SK-N-SH (cell line): ENCODE results near the gene KRT81. TPM values are rescaled to one million over a fixed set of nuclear protein-coding genes. Genes with fewer than 3 reads are reported as not detected.
A peak's percentile ranks its signal among the peaks of the same experiment; 100 is the strongest.

Experiments
- CTCF ChIA-PET: fragments of 300-600, 350-600 bp; formaldehyde crosslinking; extraction: SDS; loops from one replicate; lab custom pipeline; 2021; lab: Yijun Ruan, JAX
- POLR2A ChIA-PET: fragments of 350-600 bp; sonication (Branson Sonifier 250); formaldehyde crosslinking; extraction: SDS; loops from one replicate; lab custom pipeline; 2020; ENCODE audit warnings: antibody characterized with exemption, inconsistent platforms; lab: Yijun Ruan, JAX
- DNase-seq: peaks from one replicate; pipeline ENCODE4 v3.0.0; 2012
- H2AFZ ChIP-seq: fragments of 200-600 bp; sonication (generic); 2 replicates; pipeline ENCODE4 v1.8.1; 2016; ENCODE audit warnings: antibody characterized with exemption, mild to moderate bottlenecking, low read depth
- H3F3A ChIP-seq: fragments of 200-600 bp; sonication (generic); replicated peaks from 2 replicates; pipeline ENCODE3; 2016; ENCODE audit warnings: antibody characterized with exemption, mild to moderate bottlenecking; ENCODE audit not compliant: insufficient read depth
- H3K27ac ChIP-seq, 2 experiments: fragments of 200-500 bp in 1 of 2; fragments of 200-600 bp in 1 of 2; sonication (Bioruptor generic) in 1 of 2; sonication (generic), shearing (Covaris generic) in 1 of 2; 2 replicates each; pipeline versions ENCODE4 v1.5.1 to v1.6.1; 2014 to 2016; ENCODE audit warnings: low read depth in 2 of 2, inconsistent platforms in 1 of 2, low read length in 1 of 2, mild to moderate bottlenecking in 1 of 2, mixed read lengths in 1 of 2
- H3K27me3 ChIP-seq: fragments of 200-600 bp; sonication (generic), shearing (Covaris generic); 2 replicates; pipeline ENCODE4 v1.6.1; 2016; ENCODE audit warnings: mixed run types; ENCODE audit not compliant: insufficient read depth
- H3K36me3 ChIP-seq, 2 experiments: fragments of 200-500 bp in 1 of 2; fragments of 200-600 bp in 1 of 2; sonication (Bioruptor generic) in 1 of 2; sonication (generic) in 1 of 2; replicated peaks in 1 of 2; 2 replicates each; pipeline versions ENCODE3 to v1.5.1; 2014 to 2016; ENCODE audit warnings: low read length in 1 of 2, mild to moderate bottlenecking in 1 of 2; ENCODE audit not compliant: insufficient read depth in 2 of 2, control insufficient read depth in 1 of 2
- H3K4me1 ChIP-seq, 2 experiments: fragments of 200-500 bp in 1 of 2; fragments of 200-600 bp in 1 of 2; sonication (Bioruptor generic) in 1 of 2; sonication (generic), shearing (Covaris generic) in 1 of 2; 2 replicates each; pipeline versions ENCODE4 v1.5.1 to v1.6.1; 2014 to 2016; ENCODE audit warnings: low read depth in 1 of 2, low read length in 1 of 2, mixed run types in 1 of 2; ENCODE audit not compliant: insufficient read depth in 2 of 2, control insufficient read depth in 1 of 2
- H3K4me2 ChIP-seq: fragments of 200-600 bp; sonication (generic), shearing (Covaris generic); 2 replicates; pipeline ENCODE4 v1.6.1; 2017; ENCODE audit warnings: mixed run types
- H3K4me3 ChIP-seq, 2 experiments: fragments of 200-500 bp in 1 of 2; fragments of 200-600 bp in 1 of 2; sonication (Bioruptor generic) in 1 of 2; sonication (generic), shearing (Covaris generic) in 1 of 2; 2 replicates each; pipeline versions ENCODE4 v1.5.1 to v1.8.1; 2014 to 2016; ENCODE audit warnings: low read depth in 2 of 2, inconsistent platforms in 1 of 2, low read length in 1 of 2, mild to moderate bottlenecking in 1 of 2, mixed read lengths in 1 of 2, moderate library complexity in 1 of 2
- H3K79me2 ChIP-seq: fragments of 200-600 bp; sonication (generic); 2 replicates; pipeline ENCODE4 v1.8.1; 2017; ENCODE audit warnings: mild to moderate bottlenecking; ENCODE audit not compliant: insufficient read depth
- H3K9ac ChIP-seq: fragments of 200-600 bp; sonication (generic); 2 replicates; pipeline ENCODE4 v1.6.1; 2017; ENCODE audit warnings: mixed run types
- H3K9me2 ChIP-seq: fragments of 200-600 bp; sonication (generic); 2 replicates; pipeline ENCODE4 v1.6.1; 2017; ENCODE audit warnings: mixed run types
- H3K9me3 ChIP-seq: fragments of 200-600 bp; sonication (generic); 2 replicates; pipeline ENCODE4 v1.6.1; 2017; ENCODE audit warnings: mixed run types, mild to moderate bottlenecking, moderate library complexity
- H4K20me1 ChIP-seq: fragments of 200-600 bp; sonication (generic); 2 replicates; pipeline ENCODE4 v1.6.1; 2017; ENCODE audit warnings: mild to moderate bottlenecking, mixed run types; ENCODE audit not compliant: insufficient read depth
- EP300 ChIP-seq, 2 experiments: IDR thresholded peaks; 2 replicates each; pipeline versions ENCODE4 v1.4.0 to v1.6.1; 2012; ENCODE audit warnings: borderline replicate concordance in 1 of 2, low read depth in 1 of 2, low read length in 1 of 2
- FOSL2 ChIP-seq: IDR thresholded peaks from 2 replicates; pipeline ENCODE4 v1.4.0; 2012; ENCODE audit warnings: low read depth, mild to moderate bottlenecking, moderate library complexity, borderline replicate concordance
- FOXJ3 ChIP-seq: sonication (generic); formaldehyde crosslinking; IDR thresholded peaks from 2 replicates; pipeline ENCODE4 v1.5.1; 2020; ENCODE audit warnings: mild to moderate bottlenecking, missing genetic modification reagents
- GATA2 ChIP-seq: sonication (generic); formaldehyde crosslinking; IDR thresholded peaks from 2 replicates; pipeline ENCODE4 v1.5.0; 2020; ENCODE audit warnings: mild to moderate bottlenecking, missing genetic modification reagents
- IRF3 ChIP-seq: fragments of 150-350 bp; IDR thresholded peaks from 2 replicates; pipeline ENCODE4 v1.6.1; 2016; ENCODE audit warnings: mild to moderate bottlenecking, low read depth, low read length
- JUND ChIP-seq: IDR thresholded peaks from 2 replicates; pipeline ENCODE4 v1.4.0; 2012
- MEF2A ChIP-seq: IDR thresholded peaks from 2 replicates; pipeline ENCODE4 v1.4.0; 2012; ENCODE audit warnings: low read depth, borderline replicate concordance
- MXI1 ChIP-seq: IDR thresholded peaks from 2 replicates; pipeline ENCODE4 v1.6.1; 2012; ENCODE audit warnings: mild to moderate bottlenecking, low read depth, low read length, improper control_type of control experiment
- NFIC ChIP-seq: IDR thresholded peaks from 2 replicates; pipeline ENCODE4 v1.4.0; 2012; ENCODE audit warnings: borderline replicate concordance
- PBX3 ChIP-seq: IDR thresholded peaks from 2 replicates; pipeline ENCODE4; 2012
- POLR2AphosphoS5 ChIP-seq: IDR thresholded peaks from 2 replicates; pipeline ENCODE4 v1.6.1; 2012; ENCODE audit warnings: low read depth, low read length
- RAD21 ChIP-seq: IDR thresholded peaks from 2 replicates; pipeline ENCODE4 v1.6.1; 2012; ENCODE audit warnings: mild to moderate bottlenecking, low read length
- RCOR1 ChIP-seq: fragments of 150-350 bp; IDR thresholded peaks from 2 replicates; pipeline ENCODE4 v1.6.1; 2017; ENCODE audit warnings: antibody characterized with exemption, low read length
- REST ChIP-seq: IDR thresholded peaks from 2 replicates; pipeline ENCODE4 v1.6.1; 2012; ENCODE audit warnings: mild to moderate bottlenecking, low read depth, low read length, moderate library complexity
- RFX5 ChIP-seq: IDR thresholded peaks from 2 replicates; pipeline ENCODE4 v1.6.1; 2012; ENCODE audit warnings: mild to moderate bottlenecking, improper control_type of control experiment, low read length
- RXRA ChIP-seq: IDR thresholded peaks from 2 replicates; pipeline ENCODE4 v1.4.0; 2012; ENCODE audit warnings: low read depth, mild to moderate bottlenecking, borderline replicate concordance
- SIN3A ChIP-seq: IDR thresholded peaks from 2 replicates; pipeline ENCODE4 v1.6.1; 2012; ENCODE audit warnings: low read depth, mild to moderate bottlenecking, low read length, moderate library complexity, borderline replicate concordance
- TCF12 ChIP-seq: IDR thresholded peaks from 2 replicates; pipeline ENCODE4 v1.4.0; 2012
- TEAD4 ChIP-seq: IDR thresholded peaks from 2 replicates; pipeline ENCODE4 v1.4.0; 2012; ENCODE audit warnings: mild to moderate bottlenecking, borderline replicate concordance; ENCODE audit not compliant: insufficient read depth
- USF1 ChIP-seq: IDR thresholded peaks from 2 replicates; pipeline ENCODE4 v1.4.0; 2012; ENCODE audit warnings: low read depth, borderline replicate concordance
- YY1 ChIP-seq: IDR thresholded peaks from 2 replicates; pipeline ENCODE4 v1.4.0; 2012; ENCODE audit warnings: low read depth, mild to moderate bottlenecking
- WGBS: methylation state at CpG from one replicate; pipeline ENCODE4 v1.1.6; 2017; ENCODE audit warnings: low lambda C conversion rate; 5-methylcytosine and 5-hydroxymethylcytosine counted together
- polyA plus RNA-seq, 3 experiments: library from polyadenylated mRNA; depleted of rRNA; stranded (reverse); fragments of >200 nt; gene quantifications; 2 replicates each; pipeline ENCODE4 v1.2.3, GENCODE V29; 2012

KRT81 gene
- polyA plus RNA-seq, 1 of the 3 experiments (the other 2 are of a cell fraction): 1.9 TPM

GRCh38 chr12:52334185-52334584 is 42.9 kb upstream of the KRT81 start:
- H3K4me2 ChIP-seq: no peak overlapping the region
- no peaks in the 10 kb centered on the region for H3K36me3 ChIP-seq
- H3K9me2 ChIP-seq: no peaks in the 10 kb centered on the region
- H3K9ac ChIP-seq: no peak overlapping the region
- no peaks in the 10 kb centered on the region for H4K20me1 ChIP-seq
- ChIA-PET POLR2A (no interaction called here), CTCF (interaction anchor here (0.6 to 5.4 kb wide), 7 partner anchors 12 to 647 kb away, joined by 3 to 25 read pairs (median 3); no protein-coding TSS in a partner anchor)
- WGBS: 37% methylated on average over 3 of the region's 3 CpGs
- no peak for TF ChIP-seq YY1
- TF ChIP-seq EP300 (IDR thresholded peaks at IDR 0.05; ENCODE audit: borderline replicate concordance in 1 of 2, low read depth in 1 of 2, low read length in 1 of 2): peak in 1 of 2 experiments; percentile 22; a peak in 1 of 4 replicates
- TF ChIP-seq REST: no peak
- TF ChIP-seq RAD21: no peak
- TF ChIP-seq MEF2A: no peak
- no peak for TF ChIP-seq USF1
- no peak for TF ChIP-seq JUND
- peaks cover 0 to 18% of the 10 kb centered on the region in 2 experiments; a peak in 2 of 4 replicates for H3K4me1 ChIP-seq
- no peak overlapping the region for H3K4me3 ChIP-seq
- peaks cover 3% of the 10 kb centered on the region for H3K27me3 ChIP-seq
- 0 out of 2 replicates have a peak, but pooled peaks cover 8% of the 10 kb centered on the region for H3K9me3 ChIP-seq
- no peaks in the 10 kb centered on the region for H3K79me2 ChIP-seq
- no peak for DNase-seq
- H3K27ac ChIP-seq: no peak overlapping the region
- H3F3A ChIP-seq: peaks cover 7% of the 10 kb centered on the region
- H2AFZ ChIP-seq: no peak overlapping the region

GRCh38 chr12:52333321-52333720 is 42.0 kb upstream of the KRT81 start:
- Histone ChIP-seq H4K20me1 (no peaks in the 10 kb centered on the region), H3K27ac (no peak overlapping the region), H3F3A (peaks cover 7% of the 10 kb centered on the region), H3K4me2 (no peak overlapping the region), H3K27me3 (peaks cover 3% of the 10 kb centered on the region), H3K4me3 (no peak overlapping the region), H3K4me1 (peaks cover 0 to 18% of the 10 kb centered on the region in 2 experiments; a peak in 2 of 4 replicates), H3K36me3 (no peaks in the 10 kb centered on the region), H3K79me2 (no peaks in the 10 kb centered on the region), H3K9ac (no peak overlapping the region), H3K9me3 (0 out of 2 replicates have a peak, but pooled peaks cover 8% of the 10 kb centered on the region), H3K9me2 (no peaks in the 10 kb centered on the region), H2AFZ (no peak overlapping the region)
- no peak for DNase-seq
- TF ChIP-seq RCOR1 (0 out of 2 replicates have a peak, but pooled peaks have one; percentile 24), TEAD4 (no peak), RXRA (no peak), YY1 (no peak), SIN3A (no peak), PBX3 (no peak), EP300 (IDR thresholded peaks at IDR 0.05; ENCODE audit: borderline replicate concordance in 1 of 2, low read depth in 1 of 2, low read length in 1 of 2) (peak in 1 of 2 experiments; percentile 30; a peak in 1 of 4 replicates), FOSL2 (no peak), JUND (no peak), GATA2 (CRISPR knock-in tag) (peak; percentile 81), NFIC (no peak), MEF2A (no peak), IRF3 (no peak), POLR2AphosphoS5 (no peak), TCF12 (no peak), FOXJ3 (CRISPR knock-in tag) (no peak), MXI1 (0 out of 2 replicates have a peak, but pooled peaks have one; percentile 23), RFX5 (no peak)
- 35% methylated on average over 3 of the region's 3 CpGs for WGBS
- ChIA-PET CTCF (interaction anchor here (0.6 to 5.4 kb wide), 8 partner anchors 11 to 546 kb away, joined by 3 to 25 read pairs (median 3); no protein-coding TSS in a partner anchor), POLR2A (no interaction called here)
